GM12864 (cell line): ENCODE measurements around the gene MTG2.

Experiments
- DNase-seq: peaks from one replicate; pipeline ENCODE4 v3.0.0-alpha.2; 2011; ENCODE audit warnings: low read depth
- H3K4me3 ChIP-seq: 2 replicates; pipeline ENCODE4 v1.5.1; 2011; ENCODE audit warnings: mild to moderate bottlenecking, low read depth, low read length, control low read depth
- TF ChIP-seq, protein P1 (sequence below): IDR thresholded peaks from 2 replicates; pipeline ENCODE4 v1.5.1; 2011; ENCODE audit warnings: low read depth, mild to moderate bottlenecking, moderate library complexity, low read length, control low read depth, inconsistent platforms; ENCODE audit errors: missing control alignments

The MTG2 gene

GRCh38 chr20:62168061-62168460, 14.8 kb upstream of the MTG2 start:
- no peak overlapping the region for H3K4me3 ChIP-seq
- no peak for DNase-seq
- TF ChIP-seq, protein P1, sequence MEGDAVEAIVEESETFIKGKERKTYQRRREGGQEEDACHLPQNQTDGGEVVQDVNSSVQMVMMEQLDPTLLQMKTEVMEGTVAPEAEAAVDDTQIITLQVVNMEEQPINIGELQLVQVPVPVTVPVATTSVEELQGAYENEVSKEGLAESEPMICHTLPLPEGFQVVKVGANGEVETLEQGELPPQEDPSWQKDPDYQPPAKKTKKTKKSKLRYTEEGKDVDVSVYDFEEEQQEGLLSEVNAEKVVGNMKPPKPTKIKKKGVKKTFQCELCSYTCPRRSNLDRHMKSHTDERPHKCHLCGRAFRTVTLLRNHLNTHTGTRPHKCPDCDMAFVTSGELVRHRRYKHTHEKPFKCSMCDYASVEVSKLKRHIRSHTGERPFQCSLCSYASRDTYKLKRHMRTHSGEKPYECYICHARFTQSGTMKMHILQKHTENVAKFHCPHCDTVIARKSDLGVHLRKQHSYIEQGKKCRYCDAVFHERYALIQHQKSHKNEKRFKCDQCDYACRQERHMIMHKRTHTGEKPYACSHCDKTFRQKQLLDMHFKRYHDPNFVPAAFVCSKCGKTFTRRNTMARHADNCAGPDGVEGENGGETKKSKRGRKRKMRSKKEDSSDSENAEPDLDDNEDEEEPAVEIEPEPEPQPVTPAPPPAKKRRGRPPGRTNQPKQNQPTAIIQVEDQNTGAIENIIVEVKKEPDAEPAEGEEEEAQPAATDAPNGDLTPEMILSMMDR: no peak

GRCh38 chr20:62168890-62169435, 13.9 kb upstream of the MTG2 start:
- no peak for DNase-seq
- no peak overlapping the region for H3K4me3 ChIP-seq
- TF ChIP-seq, protein P1: no peak

GRCh38 chr20:62170536-62170935, 12.3 kb upstream of the MTG2 start:
- TF ChIP-seq, protein P1: no peak
- no peak for DNase-seq
- H3K4me3 ChIP-seq: no peak overlapping the region

GRCh38 chr20:62171245-62171644, 11.6 kb upstream of the MTG2 start:
- no peak overlapping the region for H3K4me3 ChIP-seq
- TF ChIP-seq, protein P1: no peak
- no peak for DNase-seq

GRCh38 chr20:62172666-62173065, 10.2 kb upstream of the MTG2 start:
- TF ChIP-seq, protein P1: no peak
- DNase-seq: no peak
- no peak overlapping the region for H3K4me3 ChIP-seq

DNA sequence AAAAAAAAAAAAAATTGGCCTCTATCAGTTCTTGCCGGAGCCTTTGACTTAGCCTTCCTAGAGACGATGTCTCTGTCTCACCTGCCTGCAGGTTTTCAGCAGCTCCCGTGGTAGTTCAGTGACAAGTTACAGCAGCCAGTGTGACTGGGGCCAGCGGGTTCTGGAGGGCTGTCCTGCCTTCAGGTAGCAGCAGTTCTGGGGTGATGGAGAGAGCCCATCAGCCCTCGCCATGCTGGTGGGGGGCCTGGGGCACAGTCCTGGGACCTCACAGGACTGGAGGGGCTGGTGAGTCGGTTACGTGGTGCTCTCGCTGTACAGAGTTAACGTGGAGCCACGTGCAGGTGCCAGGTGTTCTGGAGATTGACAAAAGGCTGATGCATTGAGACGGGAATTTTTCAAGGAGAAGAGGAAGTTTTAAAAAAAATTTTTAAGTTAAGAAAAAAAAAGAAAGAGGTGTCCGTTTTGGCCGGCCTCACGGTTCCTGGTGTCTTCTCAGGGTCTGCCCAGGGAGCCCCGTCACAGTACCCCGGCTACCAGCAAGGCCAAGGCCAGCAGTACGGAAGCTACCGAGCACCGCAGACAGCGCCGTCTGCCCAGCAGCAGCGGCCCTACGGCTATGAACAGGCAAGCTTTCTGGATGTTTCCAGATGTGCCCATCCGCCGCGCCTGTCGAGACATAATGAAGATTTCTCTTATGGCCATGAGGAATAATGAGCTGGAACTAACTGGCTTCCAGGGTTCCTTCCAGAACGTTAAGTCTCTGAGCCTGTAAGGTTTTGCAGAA, 8.6 kb upstream of the MTG2 start:
- TF ChIP-seq, protein P1: no peak
- no peak for DNase-seq
- no peak overlapping the region for H3K4me3 ChIP-seq
